Amniotic epithelial cell (primary cell): ENCODE data around the gene LMO7.

Source experiments
- DNase-seq: peaks from one replicate; pipeline ENCODE4 v3.0.0-alpha.2; 2010; ENCODE audit warnings: low read depth

The LMO7 gene

DNA sequence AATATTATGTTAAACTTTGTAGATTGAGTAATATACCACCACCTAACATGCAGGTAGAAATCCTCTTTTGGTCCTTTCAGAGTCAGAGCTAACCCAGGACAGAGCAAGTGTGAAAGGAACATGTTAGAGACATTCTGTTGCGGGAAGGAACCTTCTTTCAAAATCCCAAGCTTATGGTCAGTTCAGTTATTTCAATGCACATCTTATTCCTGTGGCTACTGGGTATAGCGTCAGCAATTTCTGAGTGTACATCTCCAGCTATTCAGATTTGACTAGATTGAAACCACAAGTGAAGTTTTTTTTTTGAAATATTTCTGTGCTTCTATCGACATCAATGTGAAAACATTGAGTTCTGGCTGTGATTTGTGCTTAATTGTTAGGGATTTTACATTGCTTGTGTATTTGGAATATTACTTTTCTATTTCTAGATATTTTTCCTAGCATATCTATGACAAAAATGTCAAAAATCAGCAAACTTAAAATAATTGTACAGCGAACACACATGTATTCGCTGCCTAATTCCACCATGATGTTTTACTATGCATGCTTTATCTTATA, 165.3 kb downstream of the LMO7 start:
- DNase-seq: no peak

DNA sequence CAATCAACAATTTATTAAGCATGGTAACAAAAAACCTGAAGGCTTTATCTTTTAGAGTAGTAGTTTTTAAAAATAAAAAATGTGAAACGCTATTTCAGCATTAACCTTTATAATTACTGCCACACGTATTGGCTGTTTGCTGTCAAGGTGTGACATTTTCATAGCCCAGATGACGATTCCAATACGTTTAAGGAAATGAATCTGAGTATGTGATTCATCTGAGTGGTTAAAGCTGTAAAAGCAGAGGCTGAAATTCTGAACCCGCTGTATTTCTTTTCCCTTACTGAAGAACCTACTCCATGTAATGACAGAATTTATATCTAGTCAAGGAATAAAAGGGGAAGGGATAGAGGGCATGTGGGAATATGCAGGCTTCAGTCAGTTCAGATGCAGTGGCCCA, 166.0 kb downstream of the LMO7 start:
- no peak for DNase-seq

DNA sequence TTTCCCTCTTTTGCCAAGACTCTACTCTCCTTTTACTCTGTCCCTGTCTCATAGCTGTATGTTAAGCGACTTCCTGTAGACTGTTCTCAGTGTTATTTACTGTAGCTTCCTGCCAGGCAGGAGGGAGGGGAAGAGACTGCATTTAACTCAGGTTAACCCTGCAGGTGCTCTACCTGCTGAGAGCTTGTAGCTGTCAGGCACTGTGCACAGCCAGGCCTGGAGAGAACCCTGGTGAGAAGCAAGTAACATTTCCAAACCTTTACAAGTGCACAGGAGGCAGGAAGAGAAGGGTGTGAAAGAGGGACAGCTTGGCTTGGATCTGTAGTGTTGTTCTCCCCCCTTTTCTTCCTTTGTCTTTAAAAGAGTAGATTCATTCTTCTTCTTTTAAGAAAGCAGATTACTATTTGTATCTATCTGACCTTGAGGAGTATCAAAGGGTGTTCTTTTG, 167.1 kb downstream of the LMO7 start:
- no peak for DNase-seq

DNA sequence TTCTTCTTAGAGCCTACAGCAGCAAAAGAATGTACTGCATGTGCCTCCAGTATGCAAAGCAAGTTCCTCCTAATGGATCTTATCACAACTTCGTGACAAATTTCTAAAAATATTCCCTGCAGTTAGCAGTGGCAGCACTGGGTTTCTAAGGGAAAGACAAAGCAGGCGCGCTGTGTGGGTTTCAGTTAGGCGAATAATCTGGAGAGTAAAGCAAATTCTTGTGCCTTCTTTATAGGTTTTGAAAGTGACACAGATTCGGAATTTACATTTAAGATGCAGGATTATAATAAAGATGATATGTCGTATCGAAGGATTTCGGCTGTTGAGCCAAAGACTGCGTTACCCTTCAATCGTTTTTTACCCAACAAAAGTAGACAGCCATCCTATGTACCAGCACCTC, 167.9 kb downstream of the LMO7 start:
- DNase-seq: no peak

DNA sequence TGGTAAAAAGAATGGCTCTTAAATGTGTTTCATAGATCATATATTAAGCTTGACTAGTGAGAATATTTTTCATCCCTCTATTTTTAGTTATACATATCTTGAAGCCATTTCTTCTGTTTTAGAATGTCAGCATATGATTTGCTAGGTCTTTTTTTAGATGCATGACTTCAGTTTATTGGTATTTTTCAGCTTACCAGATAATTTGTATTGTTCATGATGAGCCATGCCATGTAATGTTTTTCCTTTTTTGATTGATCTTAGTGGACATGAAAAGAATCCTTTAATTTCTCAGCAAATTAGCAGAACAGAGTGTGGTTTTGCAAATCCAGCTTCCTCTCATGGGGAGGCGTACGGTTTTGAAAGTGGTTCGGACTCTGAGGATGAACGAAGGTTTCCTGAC, 168.5 kb downstream of the LMO7 start:
- no peak for DNase-seq

DNA sequence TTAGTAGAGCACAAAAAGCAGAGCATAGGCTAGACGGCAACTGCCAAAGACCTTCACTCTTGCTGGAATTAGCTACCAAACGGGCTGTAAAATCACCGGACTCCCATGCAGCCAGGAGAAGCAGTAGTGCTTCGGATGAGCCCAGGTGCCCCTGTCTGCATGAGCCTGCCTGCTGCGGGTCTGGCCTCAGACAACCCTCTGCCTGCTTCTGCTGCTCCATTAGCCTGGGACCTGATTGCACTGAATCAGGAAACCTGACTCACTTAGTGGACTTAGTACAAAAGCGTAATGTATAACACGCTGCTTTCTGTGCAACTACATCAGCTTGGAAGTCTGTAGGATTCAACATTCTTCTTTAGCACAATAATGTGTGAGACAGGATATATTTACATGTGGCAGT, 170.0 kb downstream of the LMO7 start:
- peak; percentile 36 for DNase-seq

DNA sequence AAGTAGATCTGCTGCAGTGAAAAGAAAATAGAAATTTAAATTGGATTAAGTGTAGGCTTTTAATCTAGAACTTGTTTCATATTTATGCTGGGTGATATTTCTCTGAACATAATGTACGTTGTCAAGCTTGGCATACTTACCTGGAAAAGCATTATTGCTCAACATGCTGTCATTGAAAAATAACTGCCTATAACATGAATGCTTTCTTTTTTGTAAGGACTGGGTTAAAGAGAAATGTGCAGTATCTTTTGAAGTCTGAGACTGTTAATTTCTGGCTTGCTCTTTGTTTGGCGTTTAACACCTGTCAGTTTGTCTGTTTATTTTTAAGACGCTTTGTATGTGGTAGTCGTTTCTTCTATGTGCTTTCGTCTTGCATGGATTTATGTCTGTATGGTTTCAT, 175.2 kb downstream of the LMO7 start:
- DNase-seq: no peak

DNA sequence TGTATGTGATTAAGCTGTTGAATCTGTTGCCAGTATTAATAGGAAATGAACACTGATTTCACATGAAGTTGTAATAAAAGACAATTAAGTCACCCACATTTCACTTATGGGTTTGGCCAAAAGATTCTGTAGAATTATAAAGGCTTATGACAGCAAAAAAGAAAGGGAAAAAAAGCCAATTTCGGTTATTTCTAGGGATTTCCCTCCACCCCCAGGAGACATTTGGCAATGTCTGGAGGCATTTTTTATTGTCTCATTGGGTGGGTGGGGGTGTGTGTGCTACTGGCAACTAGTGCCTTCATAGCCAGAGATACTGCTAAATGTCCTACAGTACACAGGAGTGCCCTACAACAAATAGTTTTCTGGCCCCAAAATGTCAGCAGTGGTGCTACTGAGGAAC, 175.7 kb downstream of the LMO7 start:
- no peak for DNase-seq

DNA sequence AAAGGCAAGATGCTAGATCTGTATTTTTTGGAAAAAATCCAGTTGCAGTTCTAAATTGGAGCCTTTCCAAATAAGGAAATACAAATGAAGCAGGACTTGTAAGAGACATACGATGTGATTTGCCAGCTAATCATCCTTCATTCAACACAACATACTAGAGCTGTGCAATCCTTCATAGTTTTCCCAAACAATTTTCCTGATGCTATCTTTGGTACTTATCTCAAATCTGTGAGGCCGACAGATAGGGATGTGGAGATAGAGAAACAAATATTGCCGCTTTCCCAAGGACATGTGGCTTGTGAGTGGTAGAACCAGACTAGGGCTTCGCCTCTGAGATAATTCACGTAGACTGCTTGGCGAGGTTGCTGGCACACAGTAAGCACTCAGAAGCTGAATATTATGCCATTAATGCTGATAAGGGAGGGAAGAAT, 176.6 kb downstream of the LMO7 start:
- DNase-seq: peak; percentile 75

DNA sequence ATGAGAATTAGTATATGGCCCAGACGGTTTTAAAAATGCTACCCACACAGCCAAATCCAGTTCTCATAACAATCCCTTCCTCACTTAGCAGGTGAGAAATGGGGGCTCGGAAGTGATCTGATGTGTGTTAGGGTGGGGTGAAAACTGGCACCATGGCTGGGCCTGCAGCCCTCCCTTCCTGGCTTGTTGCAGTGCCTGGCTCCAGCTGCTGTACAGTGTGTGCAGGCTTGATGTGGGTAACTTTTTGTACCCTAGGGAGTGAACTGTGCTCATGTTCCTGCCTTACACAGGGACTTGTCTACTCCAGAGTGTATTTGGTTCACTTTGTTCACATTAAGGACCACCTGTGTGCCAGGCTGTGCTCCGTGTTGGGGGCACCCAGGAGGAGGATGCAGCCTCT, 177.2 kb downstream of the LMO7 start:
- DNase-seq: no peak

DNA sequence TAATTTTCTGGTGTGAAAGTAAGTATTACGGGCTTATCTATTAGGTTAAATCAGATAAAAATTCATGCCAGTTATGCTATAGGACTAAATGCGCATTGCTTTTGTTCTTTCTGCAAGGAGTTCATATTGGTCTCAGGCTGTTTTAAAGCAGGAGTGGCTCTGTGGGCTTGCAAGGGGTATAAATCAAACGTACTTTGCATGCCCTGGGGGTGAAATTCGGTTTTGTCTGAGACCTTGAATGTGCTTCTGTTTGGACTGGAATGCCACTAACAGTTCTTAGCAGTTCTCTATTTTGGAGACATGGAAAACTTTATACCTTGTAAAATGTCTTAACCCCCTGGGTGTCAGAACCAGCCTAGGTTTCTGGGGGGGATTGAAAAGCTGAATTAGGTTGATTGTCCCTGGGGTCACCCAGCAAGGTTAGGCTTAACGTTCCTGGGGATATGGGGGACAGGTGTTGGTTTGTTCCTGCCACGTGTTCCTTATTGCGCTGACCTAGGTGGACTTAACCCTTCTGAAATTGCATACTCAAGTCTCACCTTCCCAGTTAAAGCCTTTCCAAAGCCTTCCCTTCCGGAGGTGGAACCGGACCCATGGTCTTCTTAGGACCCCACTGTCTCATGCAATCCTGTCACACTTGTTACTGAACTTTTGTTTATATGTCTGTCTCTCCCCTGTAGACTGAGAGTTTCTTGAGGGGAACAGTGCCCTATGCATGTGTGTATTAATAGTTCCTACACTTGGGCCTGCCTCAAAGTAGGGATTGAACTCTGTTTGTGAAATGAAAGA, 182.2 kb downstream of the LMO7 start:
- no peak for DNase-seq

DNA sequence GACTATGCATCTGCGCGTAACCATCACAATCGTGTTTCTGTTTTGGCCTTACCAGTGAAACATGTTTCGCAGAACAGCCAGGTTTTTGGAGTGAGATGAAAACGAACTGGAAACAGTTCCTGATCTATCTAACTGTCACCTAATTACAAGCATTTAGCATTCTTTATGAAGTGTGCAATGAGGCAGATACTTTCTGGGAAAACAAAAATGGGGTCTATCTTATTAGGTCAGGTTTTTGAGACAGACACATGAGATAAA, 182.8 kb downstream of the LMO7 start:
- no peak for DNase-seq

DNA sequence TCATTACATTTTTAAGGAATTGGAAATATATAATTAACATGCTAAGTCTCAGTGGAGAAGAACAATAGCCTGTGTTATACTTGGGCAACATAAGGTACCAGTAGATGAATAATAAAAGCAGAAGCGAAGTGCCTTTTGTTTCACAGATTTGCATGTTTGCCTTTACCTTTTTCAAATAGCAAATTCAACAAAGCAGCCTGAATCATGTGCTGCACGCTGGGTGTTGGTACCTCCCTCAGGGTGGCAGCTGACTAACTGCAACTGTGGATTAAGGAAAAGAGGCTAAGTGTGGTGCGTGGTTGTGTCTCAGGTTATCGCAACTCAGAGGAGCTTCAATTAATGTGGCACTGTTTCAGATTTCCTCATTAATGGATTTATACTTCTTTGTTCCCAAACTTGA, 189.0 kb downstream of the LMO7 start:
- DNase-seq: no peak

DNA sequence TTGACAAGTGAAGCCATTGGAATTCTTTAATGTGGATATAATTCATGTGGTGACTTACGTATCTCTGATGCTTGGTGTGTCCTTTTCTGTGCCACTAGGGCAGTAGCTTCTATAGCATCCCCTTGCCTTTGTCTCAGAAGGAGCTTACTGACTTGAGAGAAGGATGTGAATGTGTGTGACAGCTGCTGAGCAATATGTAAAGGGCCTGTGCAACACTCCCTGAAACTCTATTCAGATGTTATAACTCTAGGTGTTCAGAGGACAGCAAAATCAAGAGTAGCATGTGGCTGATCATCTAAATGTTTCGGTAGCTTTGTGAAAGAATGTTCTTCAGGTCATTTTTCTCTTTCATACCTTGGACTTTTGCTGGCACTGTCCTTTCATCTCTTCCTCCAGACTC, 189.5 kb downstream of the LMO7 start:
- no peak for DNase-seq

DNA sequence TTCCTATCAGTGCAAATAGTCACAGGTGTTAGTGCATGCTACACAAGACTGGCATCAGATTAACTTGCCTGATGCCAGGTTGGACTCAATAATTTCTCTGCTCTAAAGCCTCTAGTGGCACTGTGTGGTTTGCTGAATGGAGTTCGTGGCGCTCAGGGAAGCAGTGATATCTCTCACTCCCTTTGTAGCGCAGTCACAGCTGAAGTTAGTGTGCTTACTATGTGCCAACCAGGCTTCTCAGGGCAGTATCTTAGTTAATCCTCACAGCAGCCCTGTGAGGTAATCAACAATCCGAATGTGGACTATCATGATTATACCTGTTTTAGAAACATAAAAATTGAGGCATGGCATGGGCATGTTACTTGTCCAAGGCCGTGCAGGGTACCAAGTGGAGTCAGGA, 190.3 kb downstream of the LMO7 start:
- no peak for DNase-seq

DNA sequence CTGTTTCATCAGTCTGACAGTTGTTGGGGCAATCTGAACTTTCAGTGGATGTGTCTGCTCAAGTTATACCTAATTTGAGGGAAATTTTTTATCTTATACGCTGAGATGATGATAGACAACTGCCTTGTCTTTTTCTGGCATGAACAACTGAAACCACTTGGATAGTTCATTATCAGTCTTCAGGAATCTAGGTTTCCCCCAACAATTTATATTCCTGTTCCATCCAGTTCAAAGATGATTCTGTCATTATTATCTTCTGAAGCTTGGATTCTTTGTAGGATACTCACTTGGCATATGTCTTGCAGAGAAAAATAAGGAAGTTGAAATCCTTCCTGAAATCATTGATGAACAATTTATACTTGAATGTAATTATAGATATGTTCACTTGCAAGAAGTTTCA, 193.7 kb downstream of the LMO7 start:
- peak; percentile 39 for DNase-seq

DNA sequence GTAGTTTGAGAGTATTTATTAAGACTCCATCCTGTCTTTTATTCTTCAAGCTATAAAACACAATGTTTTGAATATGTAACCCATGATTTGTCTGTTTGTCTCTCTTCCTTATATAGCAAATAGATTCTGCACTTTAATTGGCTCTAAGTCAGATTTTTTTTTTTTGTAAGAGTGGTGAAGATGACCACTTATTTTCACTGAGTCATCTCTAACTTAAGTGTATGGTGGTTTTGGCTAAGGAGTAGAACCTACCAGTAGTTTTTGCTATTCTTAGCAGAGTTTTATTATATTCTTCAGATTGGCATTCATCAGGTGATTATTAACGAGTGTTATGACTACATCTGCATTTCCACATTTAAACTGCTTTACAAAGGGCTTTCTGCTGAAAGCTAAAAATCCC, 194.7 kb downstream of the LMO7 start:
- DNase-seq: peak; percentile 47

DNA sequence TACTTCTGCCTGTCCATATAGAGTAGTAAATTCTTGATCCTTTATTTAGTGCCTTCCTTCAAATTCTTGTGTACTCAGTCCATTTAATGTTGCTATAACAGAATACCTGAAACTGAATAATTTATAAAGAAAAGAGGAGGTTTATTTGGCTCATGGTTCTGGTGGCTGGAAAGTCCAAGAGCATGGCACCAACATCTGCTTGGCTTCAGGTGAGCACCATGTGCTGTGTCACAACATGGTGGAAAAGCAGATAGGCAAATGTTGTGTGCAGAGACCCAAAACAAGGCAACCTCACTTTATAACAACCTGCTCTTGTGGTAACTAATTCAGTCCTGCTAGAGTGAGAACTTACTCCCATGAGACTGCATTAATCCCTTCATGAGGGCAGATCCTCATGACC, 195.3 kb downstream of the LMO7 start:
- no peak for DNase-seq

DNA sequence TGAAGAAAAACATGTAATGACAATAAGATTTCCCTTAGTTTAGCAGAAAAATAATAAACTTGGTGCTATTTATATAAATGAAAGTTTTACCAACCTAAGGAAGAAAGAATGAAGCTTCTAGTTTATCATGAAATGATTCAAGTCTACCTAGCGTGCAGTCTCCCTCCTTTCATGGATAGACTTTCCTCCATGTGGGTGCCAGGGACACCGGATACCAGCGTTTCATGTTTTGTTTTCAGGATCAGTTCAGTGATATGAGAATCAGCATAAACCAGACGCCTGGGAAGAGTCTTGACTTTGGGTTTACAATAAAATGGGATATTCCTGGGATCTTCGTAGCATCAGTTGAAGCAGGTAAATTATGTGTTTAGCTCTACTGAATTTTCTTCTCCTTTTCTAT, 196.7 kb downstream of the LMO7 start:
- no peak for DNase-seq

DNA sequence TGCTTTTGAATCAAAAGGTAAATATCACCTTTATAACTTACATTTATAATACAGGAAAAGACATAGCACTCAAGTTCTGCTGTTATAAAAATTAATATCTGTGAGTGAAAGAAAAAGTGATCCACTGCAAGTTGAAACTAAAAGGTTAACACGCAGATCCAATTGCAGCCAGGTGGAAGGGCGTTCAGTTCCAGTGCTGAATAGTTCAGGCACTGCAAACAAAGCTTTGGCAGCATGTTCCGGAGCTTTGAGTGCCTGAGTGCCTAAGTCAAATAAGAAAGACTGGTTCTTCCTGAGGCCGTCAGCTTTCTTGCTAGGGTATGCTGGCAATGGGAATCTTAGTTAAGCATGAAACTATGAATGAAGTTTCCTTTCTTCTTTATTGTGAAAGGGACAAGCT, 200.3 kb downstream of the LMO7 start:
- DNase-seq: no peak

DNA sequence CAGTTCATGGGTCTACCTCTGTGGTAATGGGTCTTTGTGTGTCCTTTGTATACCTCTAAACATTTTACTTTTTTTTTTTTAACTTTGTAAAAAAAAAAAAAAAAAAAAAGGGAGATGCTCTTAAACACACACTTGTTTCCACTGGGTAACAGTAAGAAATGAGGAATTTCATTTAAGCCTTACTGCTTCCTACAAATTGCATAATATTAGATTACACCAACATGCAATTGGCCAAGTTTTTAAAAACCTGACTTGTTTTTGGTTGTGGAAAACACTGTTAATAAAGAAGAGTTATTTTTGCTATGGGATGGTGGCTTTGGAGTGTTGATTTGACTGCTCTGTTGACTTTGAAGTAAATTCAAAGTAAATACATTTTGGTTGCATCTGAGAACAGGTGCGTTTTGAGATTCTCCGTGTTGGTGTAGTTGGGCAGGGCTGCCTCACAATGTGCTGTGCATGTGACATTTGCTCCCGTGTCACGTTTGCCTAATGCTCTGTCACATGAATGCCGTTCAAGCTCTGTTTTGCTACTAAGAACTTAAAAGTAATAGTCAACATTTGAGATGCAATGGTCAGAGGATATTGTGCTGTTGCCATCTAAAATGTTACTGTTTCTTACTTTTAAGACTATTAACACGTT, 202.4 kb downstream of the LMO7 start:
- DNase-seq: peak; percentile 27

DNA sequence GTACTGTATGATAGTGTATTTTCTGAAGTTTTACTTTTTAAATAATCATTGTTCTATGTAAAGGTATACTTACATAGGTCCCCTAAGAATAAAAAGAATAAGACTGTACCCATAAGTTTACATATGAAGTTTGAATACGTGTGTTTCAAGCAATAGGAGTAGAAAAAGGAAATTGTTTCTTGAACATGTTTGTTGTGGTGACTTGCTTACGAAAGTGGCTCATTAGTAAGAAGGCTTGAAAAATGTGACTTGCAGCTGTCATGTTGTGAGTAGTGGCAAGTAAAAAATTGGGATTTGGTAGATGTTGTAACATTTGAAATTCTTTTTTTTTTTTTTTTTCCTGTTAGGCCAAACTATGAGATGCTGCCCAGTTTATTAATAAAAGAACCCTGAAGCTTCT, 203.3 kb downstream of the LMO7 start:
- DNase-seq: no peak

DNA sequence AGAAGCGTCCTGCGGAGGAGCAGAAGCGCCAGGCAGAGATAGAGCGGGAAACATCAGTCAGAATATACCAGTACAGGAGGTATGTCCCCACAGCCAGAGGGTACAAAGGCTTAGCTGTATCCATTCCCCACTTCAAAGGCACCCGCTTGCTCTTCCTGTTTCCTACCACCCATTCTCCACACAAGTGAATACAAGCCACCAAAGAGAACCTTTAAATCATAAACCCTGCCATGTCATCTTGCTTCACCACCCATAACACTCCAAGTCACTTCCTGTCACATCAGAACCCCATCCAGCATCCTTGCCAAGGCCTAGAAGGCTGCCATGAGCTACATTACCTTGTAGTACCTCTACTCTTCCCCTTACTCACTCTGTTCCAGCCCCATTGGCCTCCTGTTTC, 205.8 kb downstream of the LMO7 start:
- DNase-seq: no peak

DNA sequence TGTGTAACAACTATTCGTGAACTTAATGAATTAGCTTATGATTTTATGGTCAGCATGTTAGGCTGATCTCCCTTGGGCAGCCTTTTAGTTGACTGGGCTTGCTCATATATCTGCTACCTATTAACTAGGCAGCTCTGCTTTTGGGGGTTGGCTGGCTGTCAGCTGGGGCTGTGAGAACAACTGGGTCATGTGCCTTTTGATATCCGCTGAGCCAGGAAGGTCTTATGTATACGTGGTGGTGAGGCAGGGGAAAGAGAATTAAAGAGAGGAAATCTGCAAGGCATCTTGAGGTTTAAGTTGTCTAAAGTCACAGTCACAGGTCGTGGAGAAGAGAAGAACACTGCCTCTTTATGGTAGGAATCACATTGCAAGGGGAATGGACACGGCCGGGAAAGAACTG, 206.9 kb downstream of the LMO7 start:
- DNase-seq: no peak
